K562 (cell line): ENCODE measurements around the gene E2F1. TPM values are rescaled to one million over a fixed set of nuclear protein-coding genes. Genes with fewer than 3 reads are reported as not detected.
A peak's percentile ranks its signal among the peaks of the same experiment; 100 is the strongest.

Source experiments
- ARHGAP35 ChIP-seq: fragments of 450-650 bp; IDR thresholded peaks from 2 replicates; pipeline ENCODE4 v1.6.1; 2018; ENCODE audit not compliant: partially characterized antibody
- BACH1 ChIP-seq: fragments of 200-800 bp; sonication (Bioruptor generic); IDR thresholded peaks from 2 replicates; pipeline ENCODE4 v1.6.1; 2016; ENCODE audit warnings: missing genetic modification characterization, missing compliant biosample characterization
- CREBBP ChIP-seq: IDR thresholded peaks from one replicate; pipeline ENCODE4 v1.6.1; 2012; ENCODE audit warnings: low read depth, mild to moderate bottlenecking, control low read depth, inconsistent platforms, low read length
- ERF ChIP-seq: fragments of 450-650 bp; formaldehyde crosslinking; IDR thresholded peaks from 2 replicates; pipeline ENCODE4 v1.4.0; 2020; ENCODE audit warnings: mild to moderate bottlenecking, mixed read lengths
- GTF2A2 ChIP-seq: IDR thresholded peaks from 2 replicates; pipeline ENCODE4 v1.6.1; 2016; ENCODE audit warnings: mild to moderate bottlenecking, missing genetic modification characterization, missing compliant biosample characterization
- HES1 ChIP-seq: fragments of 450-650 bp; IDR thresholded peaks from 2 replicates; pipeline ENCODE4 v1.6.1; 2016; ENCODE audit warnings: low read depth, mild to moderate bottlenecking, moderate library complexity
- HNRNPLL ChIP-seq: fragments of 200-400 bp; formaldehyde crosslinking; IDR thresholded peaks from 2 replicates; pipeline ENCODE4 v1.6.1; 2017; ENCODE audit warnings: low read length, low read depth, mild to moderate bottlenecking; ENCODE audit not compliant: poor library complexity, severe bottlenecking
- HOMEZ ChIP-seq: fragments of 250-450 bp; sonication (Bioruptor Pico); IDR thresholded peaks from 2 replicates; pipeline ENCODE4 v1.4.0; 2020; ENCODE audit warnings: mild to moderate bottlenecking, moderate library complexity
- KLF1 ChIP-seq: fragments of 450-650 bp; IDR thresholded peaks from 2 replicates; pipeline ENCODE4 v1.6.1; 2016; ENCODE audit warnings: missing genetic modification characterization, missing compliant biosample characterization
- LARP7 ChIP-seq: fragments of 450-650 bp; IDR thresholded peaks from 2 replicates; pipeline ENCODE4 v1.6.1; 2016
- MBD1 ChIP-seq: fragments of 250-450 bp; sonication (Bioruptor Pico); IDR thresholded peaks from 2 replicates; pipeline ENCODE4 v1.8.0; 2022; ENCODE audit warnings: inconsistent platforms
- MTF1 ChIP-seq: fragments of 250-450 bp; sonication (Bioruptor Pico); IDR thresholded peaks from 2 replicates; pipeline ENCODE4 v1.9.0; 2021; ENCODE audit warnings: moderate library complexity, mild to moderate bottlenecking, inconsistent platforms, borderline replicate concordance
- RBM22 ChIP-seq: fragments of 200-400 bp; formaldehyde crosslinking; IDR thresholded peaks from 2 replicates; pipeline ENCODE4 v1.6.1; 2018; ENCODE audit warnings: low read length, low read depth; ENCODE audit not compliant: poor library complexity, severe bottlenecking
- RUNX1 ChIP-seq: sonication (generic); IDR thresholded peaks from 2 replicates; pipeline ENCODE4 v1.6.1; 2016; ENCODE audit warnings: antibody characterized with exemption, low read depth
- SAP30 ChIP-seq: fragments of 200-600 bp; sonication (generic); IDR thresholded peaks from 2 replicates; pipeline ENCODE4 v1.6.1; 2012; ENCODE audit warnings: borderline replicate concordance, low read depth, mild to moderate bottlenecking, moderate library complexity, low read length, control low read depth, inconsistent platforms; ENCODE audit not compliant: insufficient read depth, poor library complexity, severe bottlenecking
- SMARCA4 ChIP-seq: fragments of 450-650 bp; IDR thresholded peaks from 2 replicates; pipeline ENCODE4 v1.6.1; 2016
- STAT5A ChIP-seq: IDR thresholded peaks from 2 replicates; pipeline ENCODE4 v1.6.1; 2012; ENCODE audit warnings: low read length, inconsistent platforms, borderline replicate concordance
- TEAD4 ChIP-seq, 2 experiments: sonication (generic) in 1 of 2; formaldehyde crosslinking in 1 of 2; IDR thresholded peaks; 2 replicates each; pipeline versions ENCODE4 v1.6.1 to v1.8.0; 2012 to 2022; ENCODE audit warnings: borderline replicate concordance in 1 of 2, inconsistent platforms in 1 of 2, low read length in 1 of 2, mild to moderate bottlenecking in 1 of 2, missing genetic modification reagents in 1 of 2
- ZBTB1 ChIP-seq: sonication (generic); formaldehyde crosslinking; IDR thresholded peaks from 2 replicates; pipeline ENCODE4 v1.8.1; 2023; ENCODE audit warnings: missing genetic modification reagents, low read depth, mild to moderate bottlenecking, borderline replicate concordance
- ZEB2 ChIP-seq: fragments of 450-650 bp; IDR thresholded peaks from 2 replicates; pipeline ENCODE4 v1.6.1; 2016
- ZHX1 ChIP-seq: fragments of 150-350 bp; conservative IDR thresholded peaks from 2 replicates; pipeline ENCODE4 v1.6.1; 2014; ENCODE audit warnings: low read length
- ZNF695 ChIP-seq: fragments of 450-650 bp; formaldehyde crosslinking; IDR thresholded peaks from 2 replicates; pipeline ENCODE4 v1.4.0; 2020; ENCODE audit warnings: mild to moderate bottlenecking, moderate library complexity
- ZSCAN29 ChIP-seq: fragments of 450-650 bp; IDR thresholded peaks from 2 replicates; pipeline ENCODE4 v1.6.1; 2017
- ZSCAN32 ChIP-seq: fragments of 450-650 bp; formaldehyde crosslinking; IDR thresholded peaks from 2 replicates; pipeline ENCODE4 v1.4.0; 2020; ENCODE audit warnings: mild to moderate bottlenecking, moderate library complexity
- polyA plus RNA-seq, 8 experiments: library from polyadenylated mRNA; depleted of rRNA in 4 of 8; stranded (reverse) in 5 of 8; unstranded in 3 of 8; fragments of >200 nt; fragmentation: Nextera tagmentation in 2 of 8; fragmentation: Illumina TruSeq in 1 of 8; extraction: Ambion mirVana in 2 of 8; extraction: Trizol in 1 of 8; gene quantifications; 2 replicates each; pipeline versions ENCODE4 v1.2.1 to v1.2.3, GENCODE V29; 2011 to 2014; ENCODE audit warnings: inconsistent platforms in 1 of 8, missing spikeins in 1 of 8
- total RNA-seq, 7 experiments: library from RNA; depleted of rRNA in 6 of 7; stranded (reverse); fragments of >200 nt in 6 of 7; fragmentation: Illumina TruSeq in 2 of 7; extraction: Trizol in 2 of 7; gene quantifications; 2 replicates each; pipeline versions ENCODE4 v1.2.1 to v1.2.3, GENCODE V29; 2011 to 2021; ENCODE audit warnings: low replicate concordance in 1 of 7

The E2F1 gene
- total and polyA plus RNA-seq, 9 of the 15 experiments (the other 6 are each of a cell fraction or from before 2014, with no cell fraction given): 0.14 to 30.6 (median 13.1) TPM

- TF ChIP-seq ERF (CRISPR knock-in tag) (no peak), ZSCAN32 (CRISPR knock-in tag) (no peak), STAT5A (peak; percentile 85), BACH1 (tag) (no peak), MTF1 (no peak), MBD1 (no peak), RBM22 (no peak), SMARCA4 (peak; percentile 97), HNRNPLL (no peak), LARP7 (no peak), ZNF695 (no peak), ZSCAN29 (no peak), SAP30 (no peak), KLF1 (tag) (no peak), ZBTB1 (CRISPR knock-in tag) (no peak), HES1 (peak; percentile 59; the same call in 1 of the 2 replicates), TEAD4 (IDR thresholded peaks at IDR 0.05; ENCODE audit: low read length) (peak; percentile 94), TEAD4 (CRISPR knock-in tag; IDR thresholded peaks at IDR 0.05; ENCODE audit: borderline replicate concordance) (no peak), RUNX1 (no peak), ARHGAP35 (no peak), ZEB2 (no peak), CREBBP (no peak), GTF2A2 (tag) (no peak), HOMEZ (no peak), ZHX1 (no peak)
Measured at GRCh38 chr20:33689973-33690372, 3.8 kb upstream of the E2F1 start (continued).
